Measurements from ENCODE around the gene STAC3. TPM values are rescaled to one million over a fixed set of nuclear protein-coding genes. Genes with fewer than 3 reads are reported as not detected.

Gene STAC3
- total and polyA plus RNA-seq, 10 of the 15 experiments (the other 5 are each of a cell fraction or from before 2014, with no cell fraction given), result 0.49 to 9.9 (median 3.8) TPM

DNA sequence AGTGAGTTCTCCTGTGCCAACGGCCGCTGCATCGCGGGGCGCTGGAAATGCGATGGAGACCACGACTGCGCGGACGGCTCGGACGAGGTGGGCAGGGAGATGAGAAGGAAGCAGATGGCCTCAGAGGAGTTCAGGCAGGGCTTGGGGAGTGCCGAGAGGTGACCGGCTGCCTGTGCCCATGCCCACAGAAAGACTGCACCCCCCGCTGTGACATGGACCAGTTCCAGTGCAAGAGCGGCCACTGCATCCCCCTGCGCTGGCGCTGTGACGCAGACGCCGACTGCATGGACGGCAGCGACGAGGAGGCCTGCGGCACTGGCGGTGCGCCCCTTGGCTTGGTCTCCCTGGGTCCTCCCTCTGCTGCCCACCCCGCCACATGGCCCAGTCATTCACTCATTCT, 47.8 kb downstream of the STAC3 start:
- no peak for ATAC-seq
- ChIA-PET RAD21 (ENCODE audit: unreplicated experiment) (no interaction called here), SMC1A (ENCODE audit: uncharacterized antibody, unreplicated experiment) (no interaction called here), CTCF (no interaction called here), POLR2A (no interaction called here)
- no peak for FAIRE-seq
- Histone ChIP-seq H3K4me1 (ENCODE audit: control insufficient read depth, insufficient read depth, low read length) (no peaks in the 10 kb centered on the region), H3K4me2 (ENCODE audit: control insufficient read depth, insufficient read depth) (no peak overlapping the region), H3K27me3 (replicated peaks in 1 of 2; ENCODE audit: control insufficient read depth in 2 of 2, insufficient read depth in 2 of 2, low read length in 1 of 2) (no peaks in the 10 kb centered on the region), H2AFZ (ENCODE audit: control insufficient read depth, low read depth, low read length) (no peak overlapping the region), H4K20me1 (ENCODE audit: control insufficient read depth, insufficient read depth) (no peaks in the 10 kb centered on the region), H3K4me3 (no peak overlapping the region), H3K36me3 (ENCODE audit: control insufficient read depth in 2 of 2, insufficient read depth in 2 of 2, low read length in 1 of 2) (no peaks in the 10 kb centered on the region), H3K9ac (ENCODE audit: control insufficient read depth, insufficient read depth, low read length) (no peak overlapping the region), H3K9me3 (replicated peaks; ENCODE audit: control insufficient read depth, insufficient read depth, low read length) (no peaks in the 10 kb centered on the region), H3K79me2 (ENCODE audit: control insufficient read depth, insufficient read depth, low read length) (no peaks in the 10 kb centered on the region), H3K27ac (ENCODE audit: control insufficient read depth, insufficient read depth) (no peak overlapping the region)
- DNase-seq (ENCODE audit: low read depth, low spot score), result no peak
- in situ Hi-C loops (cut with MboI) (no loop called here), intact Hi-C loops (cut with micrococcal nuclease; ENCODE audit: unreplicated experiment) (no loop called here)
- no TSS peak for BruUV-seq (replicated peaks)
- 71% methylated on average over 28 of the region's 28 CpGs for WGBS (ENCODE audit: insufficient coverage, insufficient replicate concordance, low lambda C conversion rate, missing lambda C conversion rate)
- no peak for TF ChIP-seq SUZ12 (IDR thresholded peaks at IDR 0.05; ENCODE audit: unreplicated experiment)
- TF ChIP-seq CBX5 (IDR thresholded peaks at IDR 0.05; ENCODE audit: low read depth), result no peak
- no peak for TF ChIP-seq ETV6 (conservative IDR thresholded peaks at IDR 0.05 in 1 of 2, IDR thresholded peaks at IDR 0.05 in 1 of 2; ENCODE audit: borderline replicate concordance in 1 of 2, low read depth in 1 of 2)
- no peak for TF ChIP-seq KAT2A (conservative IDR thresholded peaks at IDR 0.05; ENCODE audit: control insufficient read depth, low read depth, low read length)
- no peak for TF ChIP-seq FOXK2 (IDR thresholded peaks at IDR 0.05)
- TF ChIP-seq TAF1 (IDR thresholded peaks at IDR 0.05; ENCODE audit: borderline replicate concordance, low read depth, low read length), result no peak
- TF ChIP-seq, protein P1, sequence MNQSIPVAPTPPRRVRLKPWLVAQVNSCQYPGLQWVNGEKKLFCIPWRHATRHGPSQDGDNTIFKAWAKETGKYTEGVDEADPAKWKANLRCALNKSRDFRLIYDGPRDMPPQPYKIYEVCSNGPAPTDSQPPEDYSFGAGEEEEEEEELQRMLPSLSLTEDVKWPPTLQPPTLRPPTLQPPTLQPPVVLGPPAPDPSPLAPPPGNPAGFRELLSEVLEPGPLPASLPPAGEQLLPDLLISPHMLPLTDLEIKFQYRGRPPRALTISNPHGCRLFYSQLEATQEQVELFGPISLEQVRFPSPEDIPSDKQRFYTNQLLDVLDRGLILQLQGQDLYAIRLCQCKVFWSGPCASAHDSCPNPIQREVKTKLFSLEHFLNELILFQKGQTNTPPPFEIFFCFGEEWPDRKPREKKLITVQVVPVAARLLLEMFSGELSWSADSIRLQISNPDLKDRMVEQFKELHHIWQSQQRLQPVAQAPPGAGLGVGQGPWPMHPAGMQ (IDR thresholded peaks at IDR 0.05; ENCODE audit: borderline replicate concordance), result no peak
- no peak for TF ChIP-seq EP300 (IDR thresholded peaks at IDR 0.05; ENCODE audit: borderline replicate concordance in 1 of 2, control insufficient read depth in 1 of 2, low read depth in 2 of 2, low read length in 2 of 2)
- TF ChIP-seq STAT1 (conservative IDR thresholded peaks at IDR 0.05), result no peak

Data from GM12878 (cell line).